VCaP (cell line): ENCODE data around the gene POLR3G.

Source experiments
- H3K27ac ChIP-seq: fragments of 450-650 bp; 2 replicates; pipeline ENCODE4 v1.5.1; 2017
- TF ChIP-seq, protein P1 (sequence below): fragments of 450-650 bp; conservative IDR thresholded peaks from 2 replicates; pipeline ENCODE4 v1.5.1; 2017; ENCODE audit warnings: mild to moderate bottlenecking, moderate library complexity

Gene POLR3G

DNA sequence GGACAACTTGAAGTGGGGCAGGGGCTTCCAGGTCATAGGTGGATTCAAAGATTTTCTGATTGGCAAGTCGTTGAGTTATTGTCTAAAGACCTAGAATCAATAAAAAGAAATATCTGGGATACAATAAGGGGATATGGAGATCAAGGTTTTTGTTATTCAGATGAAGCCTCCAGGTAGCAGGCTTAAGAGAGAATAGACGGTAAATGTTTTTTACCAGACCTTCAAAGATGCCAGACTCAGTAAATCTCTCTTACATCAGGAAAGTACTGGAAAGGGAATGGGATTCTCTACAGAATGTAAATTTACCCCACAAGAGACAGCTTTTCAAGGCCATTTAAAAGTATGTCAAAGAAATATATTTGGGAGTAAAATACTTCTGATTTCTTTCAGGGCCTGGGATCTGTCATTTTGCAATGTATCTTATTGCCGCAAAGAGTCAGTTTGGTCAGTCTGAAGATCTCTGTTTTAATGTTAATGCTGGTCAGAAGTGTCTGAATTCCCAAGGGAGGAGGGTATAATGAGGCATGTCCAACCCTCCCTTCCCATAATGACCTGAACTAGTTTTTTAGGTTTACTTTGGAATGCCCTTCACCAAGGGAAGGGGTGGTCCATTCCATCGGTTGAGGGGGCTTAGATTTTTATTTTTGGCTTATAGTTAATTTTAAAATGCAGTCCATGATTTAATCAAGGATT, 68.3 kb downstream of the POLR3G start:
- no peak overlapping the region for H3K27ac ChIP-seq

DNA sequence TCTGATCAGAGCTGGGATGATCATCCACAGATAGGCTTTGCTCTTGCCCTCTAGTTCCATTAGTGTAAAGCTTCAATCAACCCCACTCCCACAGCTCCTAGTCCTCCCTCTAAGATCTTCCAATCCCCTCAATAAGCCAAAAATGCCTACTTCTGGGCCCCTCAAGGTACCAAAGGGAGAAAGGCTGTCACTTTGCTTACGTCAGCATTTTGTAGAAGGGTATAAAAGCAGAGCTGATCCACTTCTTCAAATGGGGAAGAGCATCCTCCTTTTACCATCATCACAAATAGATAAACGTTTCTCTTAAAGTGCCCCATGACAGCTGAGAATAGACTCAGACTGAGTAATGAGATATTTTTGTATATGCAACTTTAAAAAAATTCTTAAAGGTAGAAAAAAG, 70.8 kb downstream of the POLR3G start:
- TF ChIP-seq, protein P1, sequence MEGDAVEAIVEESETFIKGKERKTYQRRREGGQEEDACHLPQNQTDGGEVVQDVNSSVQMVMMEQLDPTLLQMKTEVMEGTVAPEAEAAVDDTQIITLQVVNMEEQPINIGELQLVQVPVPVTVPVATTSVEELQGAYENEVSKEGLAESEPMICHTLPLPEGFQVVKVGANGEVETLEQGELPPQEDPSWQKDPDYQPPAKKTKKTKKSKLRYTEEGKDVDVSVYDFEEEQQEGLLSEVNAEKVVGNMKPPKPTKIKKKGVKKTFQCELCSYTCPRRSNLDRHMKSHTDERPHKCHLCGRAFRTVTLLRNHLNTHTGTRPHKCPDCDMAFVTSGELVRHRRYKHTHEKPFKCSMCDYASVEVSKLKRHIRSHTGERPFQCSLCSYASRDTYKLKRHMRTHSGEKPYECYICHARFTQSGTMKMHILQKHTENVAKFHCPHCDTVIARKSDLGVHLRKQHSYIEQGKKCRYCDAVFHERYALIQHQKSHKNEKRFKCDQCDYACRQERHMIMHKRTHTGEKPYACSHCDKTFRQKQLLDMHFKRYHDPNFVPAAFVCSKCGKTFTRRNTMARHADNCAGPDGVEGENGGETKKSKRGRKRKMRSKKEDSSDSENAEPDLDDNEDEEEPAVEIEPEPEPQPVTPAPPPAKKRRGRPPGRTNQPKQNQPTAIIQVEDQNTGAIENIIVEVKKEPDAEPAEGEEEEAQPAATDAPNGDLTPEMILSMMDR, result no peak
- H3K27ac ChIP-seq, result no peak overlapping the region

More for the DNA sequence above, 68.3 kb downstream of the POLR3G start:
- TF ChIP-seq, protein P1, result no peak

DNA sequence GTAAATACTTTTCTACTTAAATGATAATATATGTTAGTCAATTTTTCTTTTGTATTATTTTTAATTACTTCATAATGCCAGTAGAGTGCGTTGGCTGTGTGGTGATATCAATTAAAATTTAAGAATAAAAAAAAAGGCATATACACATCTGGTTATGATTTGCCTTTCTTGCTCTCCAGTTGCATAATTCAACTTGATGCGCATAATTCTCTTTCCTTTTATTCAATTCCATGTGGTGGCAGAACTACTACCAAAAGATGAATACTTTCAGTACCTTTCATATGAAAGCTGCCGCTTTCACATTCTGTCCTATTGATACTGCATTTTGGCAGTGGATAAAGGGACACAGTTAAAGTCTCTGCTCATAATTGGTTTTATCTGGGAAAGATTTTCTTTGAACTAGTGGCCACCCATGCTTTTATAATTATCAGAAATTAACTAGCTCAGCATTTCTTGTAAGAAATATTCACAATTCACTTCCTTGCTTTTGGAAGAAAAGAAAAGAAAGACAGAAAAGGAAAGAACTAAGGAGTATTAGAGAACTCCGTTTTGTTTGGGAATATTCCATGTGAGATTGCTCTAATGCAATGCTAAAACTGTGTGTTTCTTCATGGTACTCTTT, 71.7 kb downstream of the POLR3G start:
- no peak overlapping the region for H3K27ac ChIP-seq
- TF ChIP-seq, protein P1, result no peak

- TF ChIP-seq, protein P1, result no peak
- H3K27ac ChIP-seq, result no peak overlapping the region
These were observed 72.4 kb downstream of the POLR3G start for GRCh38 chr5:90547072-90547536.

DNA sequence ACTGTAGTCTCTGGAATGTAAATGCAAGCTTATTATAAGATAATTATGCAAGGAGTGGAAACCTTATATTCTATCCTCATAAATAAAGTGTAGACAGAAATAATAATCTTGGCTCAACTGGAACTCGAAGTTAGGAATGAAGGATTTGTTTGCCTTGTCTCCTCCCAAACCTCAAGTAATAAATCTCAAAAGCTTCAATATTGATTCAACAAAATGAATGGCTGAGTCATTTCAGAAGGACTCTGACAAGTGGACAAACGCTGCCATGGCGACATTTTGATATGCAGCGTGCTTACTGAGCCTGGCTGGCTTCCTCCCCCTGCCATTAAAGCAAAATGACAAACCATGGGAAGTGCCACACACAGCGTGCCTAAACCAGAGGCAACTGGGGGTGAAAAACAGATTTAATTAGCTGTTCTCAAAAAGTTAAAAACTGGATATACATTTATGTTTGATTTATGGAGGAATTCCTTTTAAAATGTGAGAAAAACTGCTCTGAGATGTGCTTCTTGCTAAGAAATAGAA, 73.5 kb downstream of the POLR3G start:
- TF ChIP-seq, protein P1, result no peak
- no peak overlapping the region for H3K27ac ChIP-seq

DNA sequence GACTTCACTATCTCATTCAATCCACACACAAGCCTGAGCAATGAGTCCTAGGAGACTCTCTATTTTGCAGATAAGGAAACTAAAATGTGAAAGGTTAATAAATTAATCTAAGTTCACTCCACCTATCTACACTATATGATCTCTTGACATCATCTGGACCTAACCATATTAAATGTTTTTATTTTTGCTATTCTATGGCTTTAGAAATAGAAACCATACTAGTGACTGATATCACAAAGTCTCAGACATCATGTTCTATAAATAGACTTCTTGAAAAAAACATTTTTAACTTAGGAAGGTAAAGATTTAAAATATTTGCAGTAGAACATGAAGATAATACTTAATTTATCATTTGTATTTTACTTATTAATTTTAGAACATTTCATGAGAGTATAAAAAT, 74.6 kb downstream of the POLR3G start:
- no peak overlapping the region for H3K27ac ChIP-seq
- TF ChIP-seq, protein P1, result no peak

- TF ChIP-seq, protein P1, result no peak
- no peak overlapping the region for H3K27ac ChIP-seq
These were observed 75.1 kb downstream of the POLR3G start for GRCh38 chr5:90549729-90550275.
